ENCODE results near the gene ERCC3.

ERCC3 gene

GRCh38 chr2:127293748-127294562 lies at the start of gene ERCC3:
Gene ERCC3 (minus strand): TSS chr2:127294144. CDS start chr2:127294081, 63 bp downstream.
- DNase-seq: peak; percentile 83

GRCh38 chr2:127343277-127343676 lies 49.3 kb upstream of the ERCC3 start:
- DNase-seq: no peak

- no peak for DNase-seq
Observed at GRCh38 chr2:127342101-127342500, 48.2 kb upstream of the ERCC3 start.

- no peak for DNase-seq
Observed at GRCh38 chr2:127332335-127332734, 38.4 kb upstream of the ERCC3 start.

GRCh38 chr2:127330753-127331152 lies 36.8 kb upstream of the ERCC3 start:
- no peak for DNase-seq

- DNase-seq: no peak
Observed at GRCh38 chr2:127326289-127326945, 32.5 kb upstream of the ERCC3 start.

GRCh38 chr2:127324635-127325034 lies 30.7 kb upstream of the ERCC3 start:
- DNase-seq: no peak

GRCh38 chr2:127321303-127321702 lies 27.4 kb upstream of the ERCC3 start:
- no peak for DNase-seq

GRCh38 chr2:127320586-127321275 lies 26.8 kb upstream of the ERCC3 start:
- no peak for DNase-seq

GRCh38 chr2:127320067-127320466 lies 26.1 kb upstream of the ERCC3 start:
- DNase-seq: no peak

- DNase-seq: no peak
Observed at GRCh38 chr2:127314193-127314988, 20.4 kb upstream of the ERCC3 start.

GRCh38 chr2:127313406-127313805 lies 19.5 kb upstream of the ERCC3 start:
- DNase-seq: no peak

GRCh38 chr2:127310980-127311379 lies 17.0 kb upstream of the ERCC3 start:
- no peak for DNase-seq

- DNase-seq: no peak
Observed at GRCh38 chr2:127309468-127309867, 15.5 kb upstream of the ERCC3 start.

- DNase-seq: no peak
Observed at GRCh38 chr2:127308586-127309138, 14.7 kb upstream of the ERCC3 start.

- no peak for DNase-seq
Observed at GRCh38 chr2:127305990-127306585, 12.1 kb upstream of the ERCC3 start.

- no peak for DNase-seq
Observed at GRCh38 chr2:127302168-127302567, 8.2 kb upstream of the ERCC3 start.

GRCh38 chr2:127293386-127293747 lies 577 bp downstream of the ERCC3 start:
- DNase-seq: no peak

- DNase-seq: no peak
Observed at GRCh38 chr2:127288274-127288673, 5.7 kb downstream of the ERCC3 start.

- DNase-seq: no peak
Observed at GRCh38 chr2:127283275-127283674, 10.7 kb downstream of the ERCC3 start.

GRCh38 chr2:127280693-127281092 lies 13.3 kb downstream of the ERCC3 start:
- DNase-seq: no peak

GRCh38 chr2:127279781-127280180 lies 14.2 kb downstream of the ERCC3 start:
- DNase-seq: no peak

Measured in stimulated activated naive CD4-positive, alpha-beta T cell treated with Interleukin-2 at 50 U/mL for 16 hours (primary cell).